ENCODE results near the gene EPB41.
A peak's percentile ranks its signal among the peaks of the same experiment; 100 is the strongest.
"Not testable (repeated sequence)": the region's sequence is repeated elsewhere in the genome, so short reads cannot be mapped to it uniquely, and the experiment has no call there.

EPB41 gene
- long read RNA-seq, donor 1, full-length matches to known transcripts, result 1 of 1 reads
- long read RNA-seq, donor 1, partial matches to known transcripts, result 0 of 1 reads
- long read RNA-seq, donor 1, other reads (novel, unspliced or antisense), result 0 of 1 reads
- long read RNA-seq, donor 2, result 0 reads
- long read RNA-seq, donor 3, result 0 reads
- long read RNA-seq, donor 4, full-length matches to known transcripts, result 2 of 11 reads
- long read RNA-seq, donor 4, partial matches to known transcripts, result 9 of 11 reads
- long read RNA-seq, donor 4, other reads (novel, unspliced or antisense), result 0 of 11 reads
- long read RNA-seq, donor 5, result 0 reads
- long read RNA-seq, donor 6, full-length matches to known transcripts, result 1 of 14 reads
- long read RNA-seq, donor 6, partial matches to known transcripts, result 13 of 14 reads
- long read RNA-seq, donor 6, other reads (novel, unspliced or antisense), result 0 of 14 reads
- long read RNA-seq, donor 7, full-length matches to known transcripts, result 4 of 18 reads
- long read RNA-seq, donor 7, partial matches to known transcripts, result 14 of 18 reads
- long read RNA-seq, donor 7, other reads (novel, unspliced or antisense), result 0 of 18 reads
- long read RNA-seq, donor 8, full-length matches to known transcripts, result 2 of 2 reads
- long read RNA-seq, donor 8, partial matches to known transcripts, result 0 of 2 reads
- long read RNA-seq, donor 8, other reads (novel, unspliced or antisense), result 0 of 2 reads

DNA sequence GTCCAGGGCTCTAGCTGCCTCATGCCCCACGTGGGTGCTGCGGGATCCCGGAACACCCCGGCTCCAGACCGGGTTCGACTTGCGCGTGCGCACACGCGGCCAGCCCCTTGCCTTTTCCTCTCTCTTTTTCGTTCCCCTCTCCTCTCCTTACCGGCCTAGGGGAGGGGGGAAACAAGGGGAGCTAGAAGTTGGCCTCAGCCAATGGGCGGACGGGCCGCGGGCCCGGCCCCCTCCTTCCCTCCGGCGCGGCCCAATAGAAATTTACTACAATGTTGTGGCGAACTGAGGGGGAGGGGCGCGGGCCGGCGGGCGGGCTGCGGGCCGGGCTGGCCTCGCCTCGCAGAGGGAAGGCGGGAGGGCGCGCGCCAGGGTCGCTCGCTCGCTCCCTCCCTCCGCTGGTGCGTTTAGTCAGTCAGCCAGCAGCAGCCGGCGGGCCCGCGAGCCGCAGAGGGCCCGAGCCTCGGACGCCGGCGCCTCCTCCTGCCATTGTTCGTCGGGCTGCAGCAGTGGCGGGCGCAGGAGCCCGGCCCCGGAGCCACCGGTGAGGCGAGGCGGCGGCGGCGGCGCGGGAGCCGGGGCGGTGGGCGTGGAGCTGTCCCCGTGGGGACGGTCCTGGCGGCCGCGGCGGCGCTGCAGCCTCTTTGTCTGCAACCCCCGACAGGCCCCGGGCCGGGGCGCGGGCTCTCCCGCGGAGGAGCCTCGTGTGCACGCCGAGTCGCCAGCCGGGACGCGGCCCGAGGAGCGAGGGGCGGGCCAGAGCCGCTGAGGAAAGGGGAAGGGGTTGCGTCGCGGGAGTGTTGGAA is at the start of gene EPB41:
Gene EPB41 (plus strand): TSS at position 342 of the 803 bp plus-strand sequence. CDS start 72,869 bp downstream, outside the sequence.
- peak; percentile 93 for DNase-seq

DNA sequence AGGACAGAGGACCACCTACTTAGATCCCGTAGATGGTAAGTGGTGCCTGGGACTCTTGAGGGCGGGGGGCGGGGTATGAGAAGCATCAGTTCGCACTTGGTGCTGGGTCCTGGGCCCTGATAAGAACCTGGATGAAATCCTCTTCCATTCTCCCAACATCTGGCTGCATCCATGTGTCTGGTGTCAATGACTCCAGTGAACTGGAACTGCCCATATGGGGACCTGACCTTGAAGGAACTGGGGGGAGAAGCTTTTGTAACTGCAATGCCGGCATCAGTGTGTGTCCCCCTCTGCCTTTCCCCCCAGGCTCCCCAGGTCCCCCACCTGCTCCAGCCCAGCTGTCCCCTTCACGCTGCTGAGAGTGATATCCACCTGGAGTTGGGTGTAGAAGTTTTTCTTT is 49.7 kb upstream of the EPB41 start:
- DNase-seq, result no peak

- no peak for DNase-seq
Measured at GRCh38 chr1:28865997-28866650, 48.2 kb upstream of the EPB41 start.

GRCh38 chr1:28867850-28868249 is 46.5 kb upstream of the EPB41 start:
- DNase-seq, result no peak

DNA sequence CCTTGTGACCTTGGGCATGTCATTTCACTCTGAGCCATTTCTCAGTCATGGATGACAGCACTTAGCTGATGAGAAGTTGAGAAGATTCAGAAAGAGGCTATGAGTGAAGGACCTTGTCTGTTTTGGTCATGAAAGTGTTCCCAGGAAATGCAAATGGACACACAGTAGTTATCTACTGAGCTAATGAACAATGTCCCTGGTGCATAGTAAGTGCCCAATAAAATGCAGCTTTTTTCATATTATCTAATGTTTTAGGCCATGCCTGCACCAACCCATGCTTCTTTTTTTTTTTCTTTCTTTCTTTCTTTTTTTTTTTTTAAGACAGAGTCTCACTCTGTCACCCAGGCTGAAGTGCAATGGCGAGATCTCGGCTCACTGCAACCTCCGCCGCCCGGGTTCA is 44.4 kb upstream of the EPB41 start:
- DNase-seq, result no peak

DNA sequence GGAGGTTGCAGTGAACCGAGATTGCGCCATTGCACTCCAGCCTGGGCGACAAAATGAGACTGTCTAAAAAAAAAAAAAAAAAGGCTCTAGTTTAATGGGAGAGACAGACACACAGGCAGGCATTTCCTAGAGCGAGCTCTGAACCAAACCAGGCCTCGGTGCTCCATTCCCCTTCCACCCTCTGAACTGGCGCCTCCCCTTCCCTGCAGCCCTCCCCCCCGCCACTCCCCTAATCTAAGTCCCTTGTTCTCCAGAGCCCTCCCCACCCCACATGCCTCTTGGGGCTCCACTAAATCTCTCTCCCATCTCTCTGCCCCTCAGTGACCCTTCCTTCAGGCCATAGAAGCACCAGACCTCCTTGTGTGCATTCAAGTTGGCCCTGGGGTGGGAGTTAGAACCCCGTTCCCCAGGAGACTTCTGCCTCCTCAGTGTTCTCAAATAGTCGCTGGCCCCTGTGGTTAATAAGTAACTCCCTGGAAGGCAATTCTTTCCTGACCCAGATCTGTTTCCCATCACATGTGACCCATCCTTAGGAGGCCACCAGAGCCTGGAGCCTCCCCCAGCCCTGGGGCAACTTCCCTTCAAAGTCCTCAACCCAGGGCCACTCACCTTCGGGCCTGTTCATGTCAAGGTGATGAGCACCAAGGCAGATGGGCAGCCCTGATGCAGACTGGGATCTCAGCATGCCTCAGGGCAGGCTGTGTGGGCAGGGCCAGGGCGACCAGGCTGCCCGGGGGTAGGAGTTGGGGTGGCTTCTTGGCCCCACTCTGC is 42.6 kb upstream of the EPB41 start:
- DNase-seq, result peak; percentile 47

DNA sequence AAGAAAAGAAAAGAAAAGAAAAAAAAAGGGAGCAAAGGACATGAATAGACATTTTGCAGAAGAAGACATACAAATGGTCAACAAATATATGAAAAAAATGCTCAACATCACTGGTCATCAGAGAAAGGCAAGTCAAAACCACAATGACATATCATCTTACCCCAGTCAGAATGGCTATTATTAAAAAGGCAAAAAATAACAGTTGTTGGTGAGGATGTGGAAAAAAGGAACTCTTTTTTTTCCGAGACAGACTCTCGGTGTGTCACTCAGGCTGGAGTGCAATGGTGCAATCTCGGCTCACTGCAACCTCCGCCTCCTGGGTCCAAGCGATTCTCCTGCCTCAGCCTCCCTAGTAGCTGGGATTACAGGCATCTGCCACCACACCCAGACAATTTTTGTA is 39.2 kb upstream of the EPB41 start:
- DNase-seq, result not testable (repeated sequence)

- peak; percentile 48 for DNase-seq
Measured at GRCh38 chr1:28877132-28877781, 37.1 kb upstream of the EPB41 start.

- DNase-seq, result no peak
Measured at GRCh38 chr1:28878796-28879195, 35.6 kb upstream of the EPB41 start.

DNA sequence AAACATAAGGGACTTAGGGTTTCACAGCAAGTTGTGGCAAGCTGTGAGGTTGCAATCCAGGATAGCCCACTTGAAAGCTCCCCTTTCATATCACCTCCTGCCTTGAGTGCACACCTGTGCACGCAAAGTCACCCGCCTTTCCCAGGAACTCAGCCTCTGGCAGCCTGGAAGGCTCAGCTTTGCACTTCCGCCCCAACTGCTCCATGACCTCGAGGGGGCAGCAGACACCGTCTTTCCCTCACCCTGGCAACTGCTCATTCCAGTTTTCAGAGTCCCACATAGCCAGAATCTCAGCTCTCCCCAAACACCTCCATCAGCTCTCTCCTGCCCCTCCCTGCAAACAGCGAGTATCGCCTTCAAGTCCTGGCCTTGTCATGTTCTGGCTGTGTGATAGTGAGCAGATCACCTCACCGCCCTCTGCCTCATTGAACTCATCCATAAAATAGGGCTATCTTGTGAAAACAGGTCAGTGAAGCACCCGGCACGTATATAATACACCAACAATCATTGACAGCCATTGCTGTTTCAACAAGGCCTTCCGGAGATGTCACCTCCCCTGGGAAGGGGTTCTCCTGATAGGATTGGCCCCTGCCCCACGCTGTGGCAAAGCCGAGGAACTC is 32.2 kb upstream of the EPB41 start:
- DNase-seq, result peak; percentile 62

- DNase-seq, result no peak
Measured at GRCh38 chr1:28883242-28883616, 31.1 kb upstream of the EPB41 start.

GRCh38 chr1:28885472-28885877 is 28.9 kb upstream of the EPB41 start:
- DNase-seq, result no peak

- DNase-seq, result no peak
Measured at GRCh38 chr1:28885977-28886730, 28.2 kb upstream of the EPB41 start.

GRCh38 chr1:28886731-28887418 is 27.5 kb upstream of the EPB41 start:
- DNase-seq, result peak; percentile 74

DNA sequence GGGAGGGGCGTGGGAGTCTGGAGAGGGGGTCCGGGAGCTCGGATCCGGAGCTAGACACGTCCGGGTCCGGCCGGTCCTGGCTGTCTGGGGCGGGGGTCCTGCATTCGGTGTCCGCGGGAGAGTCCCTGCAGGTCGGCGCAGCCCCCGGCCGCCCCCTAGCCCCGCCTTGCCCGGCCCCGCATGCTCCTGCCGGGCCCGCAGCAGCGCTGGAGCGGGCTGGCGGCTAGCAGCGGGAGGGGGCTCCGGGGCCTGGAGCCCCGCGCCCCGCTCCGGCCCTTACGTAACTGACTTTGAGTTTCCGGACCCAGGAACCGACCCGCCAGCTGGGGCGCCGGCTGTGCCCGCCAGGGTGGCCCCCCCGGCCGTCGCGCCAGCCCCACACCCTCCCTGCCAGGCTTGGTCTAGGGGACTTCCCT is 26.9 kb upstream of the EPB41 start:
- DNase-seq, result no peak

DNA sequence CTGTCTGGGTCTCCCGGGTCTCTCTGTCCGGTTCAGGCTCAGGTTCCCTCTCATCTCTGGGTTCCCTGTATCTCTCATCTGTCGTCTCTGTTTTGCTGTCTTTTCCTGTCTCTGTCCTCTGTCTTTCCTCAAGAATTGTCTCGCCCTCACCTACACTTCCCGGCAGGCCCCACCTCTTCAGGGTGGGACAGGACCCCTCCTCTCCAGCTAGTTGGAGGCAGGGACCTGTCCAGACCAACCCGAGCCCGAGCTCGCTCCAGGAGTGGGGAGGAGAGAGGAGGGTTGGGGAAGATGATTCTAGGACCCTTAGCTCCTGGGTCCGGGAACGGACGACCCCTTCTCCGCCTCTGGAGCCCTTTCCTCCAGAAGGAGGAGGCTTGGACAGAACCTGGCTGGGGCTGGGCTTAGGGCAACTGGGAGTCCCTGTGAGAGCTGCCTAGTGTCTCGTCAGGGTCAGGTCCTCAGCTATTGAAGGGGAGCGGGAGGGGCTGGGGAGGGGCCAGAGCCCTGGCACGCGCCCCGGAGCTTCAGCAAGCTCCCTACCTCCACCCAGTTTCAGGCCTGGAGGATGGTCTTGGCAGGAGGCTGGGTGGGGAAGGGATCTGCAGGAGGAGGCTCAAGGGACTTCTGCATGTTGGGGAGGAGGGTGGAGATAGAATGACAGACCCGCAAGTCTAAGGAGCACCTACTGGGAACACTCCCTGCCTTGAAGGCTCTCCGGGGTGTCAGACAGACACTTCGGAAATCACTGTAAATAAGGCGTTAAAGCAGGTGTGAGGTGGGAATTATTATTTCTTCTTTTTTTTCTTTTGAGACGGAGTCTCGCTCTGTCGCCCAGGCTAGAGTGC is 26.3 kb upstream of the EPB41 start:
- DNase-seq, result peak; percentile 70

DNA sequence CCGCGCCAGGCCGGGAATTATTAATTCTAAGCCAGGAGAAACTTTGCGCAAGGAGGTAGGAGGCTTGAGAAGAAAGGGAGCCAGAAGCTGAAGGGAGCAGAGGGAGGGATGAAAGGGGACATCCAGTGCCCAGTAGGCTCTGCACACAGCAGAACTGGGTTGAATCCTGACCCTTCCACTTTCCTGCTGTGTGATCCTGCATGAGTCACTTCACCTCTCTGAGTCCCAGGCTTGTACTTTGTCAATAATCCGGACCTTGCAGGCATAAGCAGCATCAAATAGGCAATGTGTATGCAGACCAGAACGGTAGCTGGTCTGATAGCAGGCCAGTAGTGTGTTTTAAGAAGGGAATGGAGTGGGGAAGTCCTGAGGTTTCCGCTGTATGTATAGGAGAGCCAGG is 25.5 kb upstream of the EPB41 start:
- DNase-seq, result no peak

GRCh38 chr1:28889357-28889756 is 25.0 kb upstream of the EPB41 start:
- DNase-seq, result no peak
